HG03521 (cell line): ENCODE results near the gene TAGAP.
"Not testable (repeated sequence)": the region's sequence is repeated elsewhere in the genome, so short reads cannot be mapped to it uniquely, and the experiment has no call there.

Source experiments
- ATAC-seq: cut with Tn5 transposase; IDR thresholded peaks from one replicate; pipeline ENCODE4 v1.9.1; 2021; ENCODE audit warnings: mild to moderate bottlenecking, moderate library complexity; ENCODE audit not compliant: unreplicated experiment

The TAGAP gene

DNA sequence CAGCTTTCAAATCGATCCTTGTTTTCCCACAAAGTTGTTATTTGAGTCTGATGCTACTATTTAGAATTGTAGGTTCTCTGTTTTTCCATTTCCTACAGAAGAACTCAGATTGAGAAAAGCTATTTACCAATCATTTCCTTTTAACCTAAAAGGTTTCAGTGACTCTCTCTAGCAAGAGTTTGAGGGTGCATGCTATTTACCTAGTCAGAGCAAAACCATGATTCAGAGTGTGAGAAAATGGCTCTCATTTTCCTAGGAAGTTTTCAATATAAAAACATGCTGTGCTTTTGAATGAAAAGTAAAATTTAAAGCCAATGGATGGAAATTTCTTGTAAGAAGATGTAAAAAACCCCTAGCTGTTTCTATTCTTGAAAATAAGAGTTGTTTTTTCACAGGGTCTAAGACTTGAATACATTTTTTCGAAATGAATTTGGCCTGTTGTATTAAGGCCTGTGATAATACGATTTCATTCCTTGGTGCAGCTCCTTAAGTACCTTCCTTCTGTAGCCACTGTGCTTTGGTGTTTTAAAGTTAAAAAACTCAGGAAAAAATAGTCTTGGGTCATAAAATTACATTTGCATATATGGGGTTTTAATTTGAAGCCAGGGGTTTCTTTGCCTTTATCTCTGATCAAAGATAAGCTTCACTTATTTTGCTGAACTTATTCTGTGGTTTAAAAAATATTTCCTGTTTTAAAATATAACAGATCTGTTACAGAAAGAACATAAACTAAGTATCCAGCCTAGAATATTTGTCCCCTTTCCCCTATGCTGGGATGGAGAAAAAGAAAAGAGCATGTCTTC is 26.8 kb downstream of the TAGAP start:
- ATAC-seq: no peak

DNA sequence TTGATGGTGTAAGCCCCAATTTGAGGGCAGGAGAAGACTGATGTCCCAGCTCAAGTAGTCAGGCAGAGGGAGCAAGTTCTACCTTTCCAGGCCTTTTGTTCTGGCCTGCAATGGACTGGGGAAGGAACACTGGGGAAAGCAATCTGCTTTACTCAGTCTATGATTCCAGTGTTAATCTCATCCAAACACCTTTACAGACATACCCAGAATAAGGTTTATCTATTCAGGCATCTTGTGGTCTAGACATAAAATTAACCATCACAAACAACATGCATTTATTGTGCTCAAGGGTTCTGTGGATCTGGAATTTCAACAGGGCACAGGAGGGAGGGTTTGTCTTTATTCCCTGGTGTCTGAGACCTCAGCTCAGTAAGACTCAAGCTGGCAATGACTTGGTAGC is 30.4 kb downstream of the TAGAP start:
- no peak for ATAC-seq

DNA sequence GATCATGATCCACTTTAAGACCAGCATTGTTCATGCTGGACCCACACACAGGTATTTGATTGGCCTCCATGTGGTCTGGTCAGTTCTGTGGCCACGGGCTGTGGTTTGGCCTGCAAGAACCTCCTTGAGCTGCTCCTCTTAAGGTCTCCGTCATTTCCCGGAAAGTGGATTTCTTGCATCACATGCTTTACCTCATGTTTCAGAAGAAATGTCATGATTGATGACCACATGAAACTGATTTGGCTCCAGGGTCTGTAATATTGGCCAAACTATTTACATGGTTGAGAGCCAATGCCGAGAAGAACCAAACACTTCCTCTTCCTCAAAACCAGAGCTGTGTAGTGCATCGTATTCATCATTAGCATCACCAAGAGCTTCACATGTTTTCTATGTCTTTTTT is 31.6 kb downstream of the TAGAP start:
- ATAC-seq: no peak

DNA sequence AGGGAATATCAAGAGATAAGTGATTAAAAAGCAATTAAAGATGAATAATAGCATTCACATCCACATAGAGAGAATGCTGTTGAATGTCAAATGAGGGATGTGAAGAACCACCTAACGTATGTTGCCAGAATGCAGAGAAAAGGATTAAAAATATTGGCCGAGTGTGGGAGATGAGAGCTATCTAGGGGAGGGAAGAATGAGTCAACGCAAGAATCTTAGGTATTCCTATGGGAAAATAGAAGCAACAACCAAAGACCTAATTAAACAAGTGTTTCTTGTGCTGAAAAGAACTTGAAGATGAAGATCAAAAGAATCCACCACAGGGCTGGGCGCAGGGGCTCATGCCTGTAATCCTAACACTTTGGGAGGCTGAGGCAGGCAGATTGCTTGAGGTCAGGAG is 32.6 kb downstream of the TAGAP start:
- no peak for ATAC-seq

DNA sequence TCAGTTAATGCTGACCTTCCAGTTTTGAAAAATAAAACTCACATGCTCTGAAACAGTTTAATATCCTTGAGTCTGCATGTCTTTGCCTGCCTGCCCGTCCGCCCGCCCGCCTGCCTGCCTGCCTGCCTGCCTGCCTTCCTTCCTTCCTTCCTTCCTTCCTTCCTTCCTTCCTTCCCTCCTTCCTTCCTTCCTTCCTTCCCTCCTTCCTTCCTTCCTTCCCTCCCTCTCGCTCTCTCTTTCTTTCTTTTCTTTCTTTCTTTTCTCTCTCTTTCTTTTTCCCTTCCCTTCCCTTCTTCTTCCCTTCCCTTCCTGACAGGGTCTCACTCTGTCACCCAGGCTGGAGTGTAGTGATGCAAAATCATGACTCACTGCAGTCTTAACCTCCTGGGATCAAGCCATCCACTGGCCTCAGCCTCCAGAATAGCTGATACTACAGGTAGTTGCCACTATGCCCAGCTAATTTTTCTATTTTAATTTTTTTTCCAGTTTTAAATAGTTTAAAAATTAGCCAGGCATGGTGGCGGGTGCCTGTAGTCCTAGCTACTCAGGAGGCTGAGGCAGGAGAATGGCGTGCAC is 34.7 kb downstream of the TAGAP start:
- not testable (repeated sequence) for ATAC-seq

DNA sequence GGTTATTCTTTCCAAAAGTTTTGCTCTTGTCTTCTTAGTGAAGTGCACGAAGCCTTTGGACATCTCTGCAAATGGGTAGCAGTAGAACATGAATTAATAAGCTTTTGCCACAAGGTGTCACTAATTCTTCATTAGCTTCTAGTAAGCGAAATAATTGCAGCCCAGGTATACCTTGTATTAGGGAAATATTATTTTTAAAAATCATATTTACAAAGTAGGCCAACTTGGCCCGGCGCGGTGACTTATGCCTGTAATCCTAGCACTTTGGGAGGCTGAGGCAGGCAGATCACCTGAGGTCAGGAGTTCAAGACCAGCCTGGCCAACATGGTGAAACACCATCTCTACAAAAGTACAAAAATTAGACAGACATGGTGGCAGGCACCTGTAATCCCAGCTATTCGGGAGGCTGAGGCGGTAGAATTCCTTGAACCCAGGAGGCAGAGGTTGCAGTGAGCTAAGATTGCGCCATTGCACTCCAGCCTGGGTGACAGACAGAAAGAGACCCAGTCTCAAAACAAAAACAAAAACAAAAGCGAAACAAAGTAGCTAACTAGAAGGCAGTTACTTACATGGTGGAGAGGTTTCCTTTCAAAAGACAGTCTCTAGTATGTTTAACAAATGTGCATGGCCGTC is 36.0 kb downstream of the TAGAP start:
- peak; percentile 61 for ATAC-seq

DNA sequence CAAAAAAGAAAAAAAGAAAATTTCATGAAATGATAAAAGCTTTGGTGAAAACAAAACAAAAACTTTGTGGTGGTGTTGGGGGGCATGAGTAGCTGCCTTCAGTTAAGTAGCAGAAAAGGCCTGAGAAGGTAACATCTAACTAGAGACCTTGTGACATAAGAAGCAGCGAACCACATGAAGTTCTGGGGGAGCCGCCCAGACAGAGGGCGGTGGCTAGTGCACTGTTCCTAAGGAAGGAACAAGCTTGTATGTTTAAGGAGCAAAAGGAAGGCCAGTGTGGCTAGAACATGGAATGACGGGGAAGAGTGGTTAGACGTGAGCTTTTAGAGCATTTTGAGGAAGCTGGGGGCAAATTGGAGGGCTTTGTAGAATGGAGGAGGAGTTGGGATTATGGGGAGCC is 37.3 kb downstream of the TAGAP start:
- no peak for ATAC-seq

DNA sequence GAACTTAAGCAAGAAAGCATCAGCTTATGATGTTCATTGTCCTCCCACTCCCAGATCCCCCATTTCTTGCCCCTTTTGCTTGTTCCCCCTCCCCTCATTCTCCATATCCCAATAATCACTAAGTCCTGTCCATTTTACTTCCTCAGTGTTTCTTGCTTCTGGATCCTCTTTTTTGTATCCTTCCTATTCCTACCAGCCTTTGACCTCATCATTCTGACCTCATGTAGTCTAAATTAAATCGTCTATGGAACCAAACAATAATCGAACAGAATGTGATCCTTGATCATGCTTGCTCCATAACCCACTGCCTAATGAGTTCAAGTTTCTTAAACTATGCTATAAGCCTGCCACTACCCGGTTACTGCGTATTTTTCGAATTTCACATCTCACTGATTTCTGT is 39.4 kb downstream of the TAGAP start:
- ATAC-seq: no peak

DNA sequence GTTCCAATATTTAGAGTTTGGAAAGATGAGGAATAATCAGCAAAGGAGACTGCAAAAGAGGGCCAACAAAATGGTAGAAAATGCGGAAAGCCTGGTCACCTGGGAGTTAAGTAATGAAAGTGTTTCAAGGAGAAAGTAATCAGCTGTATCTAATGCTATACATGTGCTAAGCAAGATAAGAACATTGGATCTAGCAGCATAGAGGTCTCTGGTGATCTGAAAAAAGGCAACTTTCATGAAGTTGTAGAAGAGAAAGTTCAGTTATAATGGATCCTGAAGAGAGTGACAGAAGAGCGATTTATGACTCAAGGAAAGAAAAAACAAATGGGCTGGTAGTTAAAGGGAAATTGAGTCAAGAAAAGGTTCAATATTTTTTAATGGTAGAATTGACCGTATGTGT is 40.2 kb downstream of the TAGAP start:
- ATAC-seq: no peak

DNA sequence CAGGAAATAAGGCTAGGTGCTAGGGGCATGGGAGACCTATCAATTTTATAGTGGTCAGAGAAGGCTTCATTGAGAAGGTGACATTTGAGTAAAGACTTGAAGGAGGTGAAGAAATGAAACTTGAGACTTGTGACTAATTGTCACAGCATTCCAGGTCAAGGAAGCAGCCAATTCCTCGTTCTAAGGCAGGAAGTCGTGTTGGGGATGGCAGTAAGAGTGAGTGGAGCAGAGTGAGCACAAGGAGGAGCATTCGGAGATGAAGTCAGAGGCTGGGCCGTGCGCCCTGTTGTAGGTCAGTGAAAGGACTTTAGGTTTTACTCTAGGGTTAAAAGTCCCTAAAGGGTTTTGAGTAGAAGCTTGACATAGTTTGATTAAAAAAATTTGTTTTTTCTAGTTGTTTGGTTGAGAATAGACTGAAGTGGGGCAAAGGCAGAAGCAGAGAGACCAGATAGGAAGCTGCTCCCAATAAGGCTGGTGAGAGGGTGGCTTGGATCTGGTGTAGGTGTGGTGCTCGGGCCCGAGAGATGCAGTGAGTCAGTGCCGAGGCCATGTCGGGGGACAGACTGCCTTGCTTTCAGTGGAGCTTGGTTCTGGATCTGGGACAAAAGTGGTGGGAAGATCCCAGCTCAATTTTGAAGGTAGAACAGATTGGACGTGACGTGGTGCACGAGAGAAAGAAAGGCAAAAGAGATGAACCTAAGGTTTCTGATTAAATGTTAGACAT is 42.2 kb downstream of the TAGAP start:
- ATAC-seq: no peak

DNA sequence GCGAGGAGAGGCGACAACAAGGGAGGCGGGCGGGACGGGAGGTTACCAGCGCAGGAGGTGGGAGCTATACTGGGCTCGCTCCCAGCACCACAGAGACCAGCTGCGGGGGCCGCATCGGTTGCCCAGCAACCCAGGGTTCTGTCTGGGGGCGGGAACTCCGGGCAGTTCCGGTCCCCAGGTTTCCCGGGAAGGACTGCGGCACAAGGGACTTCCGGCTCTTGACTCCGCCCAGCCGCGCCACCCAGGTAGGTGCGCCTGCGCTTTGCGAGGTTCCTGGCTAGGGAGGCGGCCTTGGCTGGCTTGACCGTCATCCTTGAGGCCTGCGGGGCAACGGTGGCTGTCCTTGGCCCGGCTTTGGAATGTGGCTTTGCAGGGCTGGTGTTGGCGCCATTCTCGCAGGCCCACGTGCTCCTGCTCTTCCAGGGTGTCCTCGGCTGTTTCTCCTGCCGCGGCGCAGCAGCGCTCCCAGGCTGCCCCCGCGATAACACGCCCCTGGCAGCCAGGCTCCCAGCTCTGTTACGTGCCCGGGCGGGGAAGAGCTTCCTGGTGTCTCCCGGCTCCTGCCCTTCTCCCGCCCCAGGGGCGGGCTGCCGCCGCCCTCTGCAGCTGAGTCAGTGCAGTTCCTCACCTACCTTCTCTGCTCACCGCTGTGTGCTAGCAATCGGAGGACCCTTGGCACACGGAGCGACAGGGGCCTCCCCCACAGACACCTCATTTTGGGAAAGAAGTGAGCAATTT is 45.0 kb downstream of the TAGAP start, which contains the start of gene RSPH3:
Gene RSPH3, minus strand, starts transcription at position 537 of the 738 bp plus-strand sequence. CDS start 652 bp downstream, outside the sequence.
- peak; percentile 93 for ATAC-seq

DNA sequence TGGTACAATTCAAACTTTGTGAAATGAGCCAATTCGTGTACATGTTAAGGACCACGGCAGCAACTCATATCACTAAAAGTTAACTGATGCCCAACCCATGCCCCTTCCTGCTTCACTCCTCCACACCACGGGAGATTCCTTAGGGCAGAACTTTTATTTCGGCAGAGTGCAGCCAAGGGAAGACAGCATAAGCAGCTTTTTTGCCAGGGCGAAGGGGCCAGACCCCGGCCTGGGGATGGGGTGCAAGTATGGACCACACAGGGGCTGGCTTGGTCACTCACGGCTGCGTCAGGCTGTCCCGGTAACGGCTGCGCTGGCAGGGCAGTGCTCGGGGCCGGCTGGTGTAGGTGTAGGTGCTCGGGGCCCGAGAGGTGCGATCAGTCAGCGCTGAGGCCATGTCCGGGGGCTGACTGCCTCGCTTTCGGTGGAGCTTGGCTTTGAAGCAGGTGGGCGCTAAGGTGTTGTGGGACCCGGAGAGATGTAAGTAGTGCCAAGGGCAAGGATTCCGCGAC is 45.6 kb downstream of the TAGAP start:
- peak; percentile 35 for ATAC-seq

DNA sequence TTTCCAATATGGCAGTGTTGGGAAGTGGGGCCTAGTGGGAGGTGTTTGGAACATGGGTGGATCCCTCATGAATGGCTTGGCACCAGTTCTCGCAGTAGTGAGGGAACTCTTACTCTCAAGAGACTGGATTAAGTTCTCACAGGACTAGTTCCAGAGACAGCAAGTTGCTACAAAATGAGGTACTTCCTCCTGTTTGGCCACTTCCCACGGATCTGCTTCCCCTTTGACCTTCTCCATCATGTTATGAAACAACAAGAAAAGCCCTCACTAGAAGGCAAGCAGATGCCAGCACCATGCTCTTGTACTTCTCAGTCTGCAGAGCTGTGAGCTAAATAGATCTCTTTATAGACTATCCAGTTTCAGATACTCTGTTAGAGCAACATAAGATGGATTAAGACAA is 47.9 kb downstream of the TAGAP start:
- no peak for ATAC-seq

DNA sequence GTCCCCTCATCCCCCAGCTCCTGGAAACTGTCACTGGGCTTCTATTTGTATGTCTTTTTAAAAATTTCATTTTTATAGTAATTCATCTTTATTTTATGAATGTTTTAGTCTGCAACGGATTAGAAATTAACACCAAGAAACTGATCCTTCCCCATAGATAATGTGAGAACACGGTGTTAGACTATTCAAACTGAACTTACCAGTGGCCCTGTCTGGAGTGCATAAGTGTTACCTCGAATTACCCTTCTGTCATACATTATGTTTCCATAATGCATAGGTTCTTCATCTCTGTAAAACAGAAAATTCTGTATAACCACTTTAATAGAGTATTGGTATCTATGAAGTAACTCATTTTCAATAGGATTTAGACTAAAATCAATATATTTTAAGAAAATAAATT is 51.2 kb downstream of the TAGAP start:
- ATAC-seq: no peak

DNA sequence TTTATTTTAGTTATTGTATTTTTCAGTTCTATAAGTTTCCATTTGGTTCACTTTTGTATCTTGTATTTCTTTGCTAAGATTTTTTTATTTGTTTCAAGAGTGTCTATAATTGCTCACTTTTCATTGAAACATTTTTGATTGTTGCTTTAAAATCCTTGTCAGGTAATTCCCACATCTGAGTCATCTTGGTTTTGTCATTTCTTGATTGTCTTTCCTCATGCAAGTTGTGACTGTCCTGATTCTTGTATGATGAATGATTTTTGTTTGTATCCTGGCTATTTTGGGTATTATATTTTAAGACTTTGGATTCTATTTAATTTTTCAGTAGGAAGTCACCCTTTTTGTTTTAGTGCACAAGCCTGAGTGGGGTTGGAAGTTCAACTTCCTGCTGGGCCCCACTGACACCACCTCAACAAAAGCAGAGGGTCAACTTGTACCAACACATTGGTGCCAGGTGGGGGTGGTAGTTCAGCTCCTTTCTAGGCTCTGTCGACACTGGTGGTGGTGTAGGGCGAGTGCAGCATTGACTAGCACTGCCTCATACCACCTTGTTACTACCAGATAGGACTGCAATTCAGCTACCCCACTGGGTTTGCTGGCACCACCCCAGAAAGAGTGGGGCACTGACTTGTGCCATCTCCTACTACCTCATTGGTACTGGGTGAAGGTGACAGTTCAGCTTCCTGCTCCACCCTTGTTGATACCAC is 53.6 kb downstream of the TAGAP start:
- ATAC-seq: no peak

DNA sequence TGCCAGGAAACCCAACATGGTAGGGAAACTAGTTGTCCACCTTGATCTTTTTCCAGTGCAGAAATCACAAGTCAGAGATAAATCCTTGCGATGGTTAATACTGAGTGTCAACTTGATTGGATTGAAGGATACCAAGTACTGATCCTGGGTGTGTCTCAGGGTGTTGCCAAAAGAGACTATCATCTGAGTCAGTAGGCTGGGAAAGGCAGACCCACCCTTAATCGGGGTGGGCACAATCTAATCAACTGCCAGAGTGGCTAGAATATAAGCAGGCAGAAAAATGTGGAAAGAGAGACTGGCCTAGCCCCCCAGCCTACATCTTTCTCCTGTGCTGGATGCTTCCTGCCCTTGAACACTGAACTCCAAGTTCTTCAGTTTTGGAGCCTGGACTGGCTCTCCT is 55.1 kb downstream of the TAGAP start:
- not testable (repeated sequence) for ATAC-seq

DNA sequence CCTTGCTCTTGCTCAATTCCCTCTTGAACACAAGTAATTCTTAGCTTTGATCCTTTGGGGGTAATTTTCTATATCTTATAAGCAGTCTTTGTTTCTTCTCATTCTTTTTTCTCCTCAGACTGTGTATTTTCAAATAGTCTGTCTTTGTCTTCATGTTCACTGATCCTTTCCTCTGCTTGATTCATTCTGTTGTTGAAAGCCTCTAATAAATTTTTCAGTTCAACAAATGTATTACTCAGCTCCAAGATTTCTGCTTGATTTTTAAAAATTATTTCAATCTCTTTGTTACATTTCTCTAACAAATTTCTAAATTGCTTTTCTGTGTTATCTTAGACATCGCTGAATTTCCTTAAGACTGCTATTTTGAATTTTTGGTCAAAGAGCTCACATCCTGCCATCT is 56.3 kb downstream of the TAGAP start:
- no peak for ATAC-seq

DNA sequence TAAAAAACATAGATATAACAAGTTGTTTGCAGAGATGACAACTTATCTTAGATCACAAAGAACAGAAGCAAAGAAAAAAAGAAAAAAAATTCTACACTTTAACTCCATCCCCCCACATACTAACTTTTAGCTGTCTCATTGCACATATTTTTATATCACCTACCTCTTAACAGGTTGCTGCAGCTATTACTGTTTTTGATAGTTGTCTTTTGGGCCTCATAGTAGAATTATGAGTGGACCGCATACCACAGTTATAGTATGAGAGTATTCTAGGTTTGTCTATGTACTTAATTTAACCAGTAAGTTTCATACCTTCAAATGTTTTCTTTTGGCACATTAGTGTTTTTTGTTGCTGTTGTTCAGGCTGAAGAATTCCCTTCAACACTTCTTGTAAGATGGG is 57.1 kb downstream of the TAGAP start:
- ATAC-seq: no peak
